SH-SY5Y (cell line): ENCODE results near the gene KIF26B.
A peak's percentile ranks its signal among the peaks of the same experiment; 100 is the strongest.

ENCODE experiments used
- GATA2 ChIP-seq: IDR thresholded peaks from 2 replicates; pipeline ENCODE4 v1.6.1; 2011; ENCODE audit warnings: mild to moderate bottlenecking, low read depth, low read length
- GATA3 ChIP-seq: IDR thresholded peaks from 2 replicates; pipeline ENCODE4 v1.6.1; 2011; ENCODE audit warnings: low read depth, mild to moderate bottlenecking, low read length, moderate library complexity

- TF ChIP-seq GATA2 = 0 out of 2 replicates have a peak, but pooled peaks have one; percentile 36
- no peak for TF ChIP-seq GATA3
Measured at GRCh38 chr1:245386297-245386971, 231.6 kb downstream of the KIF26B start.
